ENCODE measurements around the gene SPINT3.
A peak's percentile ranks its signal among the peaks of the same experiment; 100 is the strongest.

The SPINT3 gene

GRCh38 chr20:45497971-45498494 lies 17.4 kb downstream of the SPINT3 start:
- TF ChIP-seq OSR1 (CRISPR knock-in tag; IDR thresholded peaks at IDR 0.05) (no peak), GLIS3 (CRISPR knock-in tag; IDR thresholded peaks at IDR 0.05) (no peak)
- ATAC-seq, result no peak

GRCh38 chr20:45496166-45496565 lies 19.3 kb downstream of the SPINT3 start:
- ATAC-seq, result no peak
- TF ChIP-seq PATZ1 (CRISPR knock-in tag; IDR thresholded peaks at IDR 0.05; ENCODE audit: borderline replicate concordance) (no peak), ZNF8 (CRISPR knock-in tag; IDR thresholded peaks at IDR 0.05) (no peak), TOX (CRISPR knock-in tag; IDR thresholded peaks at IDR 0.05; ENCODE audit: borderline replicate concordance) (no peak), RARB (CRISPR knock-in tag; IDR thresholded peaks at IDR 0.05) (no peak), ESRRG (CRISPR knock-in tag; IDR thresholded peaks at IDR 0.05) (no peak), PPARA (CRISPR knock-in tag; IDR thresholded peaks at IDR 0.05; ENCODE audit: borderline replicate concordance) (no peak), SNAI2 (CRISPR knock-in tag; IDR thresholded peaks at IDR 0.05) (no peak)

GRCh38 chr20:45495501-45495941 lies 19.9 kb downstream of the SPINT3 start:
- ATAC-seq, result no peak
- TF ChIP-seq TOX (CRISPR knock-in tag; IDR thresholded peaks at IDR 0.05; ENCODE audit: borderline replicate concordance) (no peak), OSR1 (CRISPR knock-in tag; IDR thresholded peaks at IDR 0.05) (no peak), ZFP3 (CRISPR knock-in tag; IDR thresholded peaks at IDR 0.05) (no peak), ZNF70 (CRISPR knock-in tag; IDR thresholded peaks at IDR 0.05) (no peak), ISL1 (CRISPR knock-in tag; IDR thresholded peaks at IDR 0.05) (no peak), ZNF565 (CRISPR knock-in tag; conservative IDR thresholded peaks at IDR 0.05; ENCODE audit: low read depth) (no peak), POU6F1 (CRISPR knock-in tag; IDR thresholded peaks at IDR 0.05; ENCODE audit: borderline replicate concordance, low read depth) (no peak), CSRNP3 (CRISPR knock-in tag; IDR thresholded peaks at IDR 0.05) (no peak), TCF4 (CRISPR knock-in tag; IDR thresholded peaks at IDR 0.05; ENCODE audit: borderline replicate concordance) (no peak), PATZ1 (CRISPR knock-in tag; IDR thresholded peaks at IDR 0.05; ENCODE audit: borderline replicate concordance) (no peak), SNAI2 (CRISPR knock-in tag; IDR thresholded peaks at IDR 0.05) (no peak), ZC3H10 (CRISPR knock-in tag; IDR thresholded peaks at IDR 0.05) (no peak)

- no peak for ATAC-seq
- TF ChIP-seq CSDC2 (CRISPR knock-in tag; IDR thresholded peaks at IDR 0.05) (0 out of 2 replicates have a peak, but pooled peaks have one; percentile 56), GLIS3 (CRISPR knock-in tag; IDR thresholded peaks at IDR 0.05) (no peak), PATZ1 (CRISPR knock-in tag; IDR thresholded peaks at IDR 0.05; ENCODE audit: borderline replicate concordance) (no peak), ARNTL (CRISPR knock-in tag; IDR thresholded peaks at IDR 0.05; ENCODE audit: borderline replicate concordance, low read depth) (no peak), ZFP3 (CRISPR knock-in tag; IDR thresholded peaks at IDR 0.05) (peak; percentile 87)
Measured at GRCh38 chr20:45489083-45489531, 26.3 kb downstream of the SPINT3 start.

Data from SK-N-SH treated with all-trans-retinoic acid at 6 μM for 48 hours (cell line).